ENCODE results near the gene YBX1.

The YBX1 gene

DNA sequence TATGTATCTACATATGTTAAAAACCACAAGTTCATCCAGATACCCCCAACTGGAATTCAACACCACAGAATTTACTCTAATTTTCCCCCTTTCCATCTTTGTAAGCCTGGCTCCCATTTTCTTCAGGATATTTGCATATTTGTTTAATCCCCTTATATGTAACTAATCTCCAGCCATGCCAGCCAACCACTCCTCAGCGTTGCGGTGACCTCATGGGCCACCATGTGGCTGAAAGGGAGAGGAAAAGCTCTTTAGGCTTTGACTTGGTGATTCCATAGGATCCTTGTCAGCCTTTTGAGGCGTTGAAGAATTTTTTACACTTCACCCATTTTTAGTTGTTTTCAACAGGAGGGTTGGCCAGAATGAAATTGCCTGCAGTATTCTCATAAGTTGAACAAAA is 47.8 kb downstream of the YBX1 start:
- DNase-seq (ENCODE audit: low read depth) = no peak
- H3K4me3 ChIP-seq (ENCODE audit: low read depth, low read length) = no peak overlapping the region
- TF ChIP-seq, protein P1, sequence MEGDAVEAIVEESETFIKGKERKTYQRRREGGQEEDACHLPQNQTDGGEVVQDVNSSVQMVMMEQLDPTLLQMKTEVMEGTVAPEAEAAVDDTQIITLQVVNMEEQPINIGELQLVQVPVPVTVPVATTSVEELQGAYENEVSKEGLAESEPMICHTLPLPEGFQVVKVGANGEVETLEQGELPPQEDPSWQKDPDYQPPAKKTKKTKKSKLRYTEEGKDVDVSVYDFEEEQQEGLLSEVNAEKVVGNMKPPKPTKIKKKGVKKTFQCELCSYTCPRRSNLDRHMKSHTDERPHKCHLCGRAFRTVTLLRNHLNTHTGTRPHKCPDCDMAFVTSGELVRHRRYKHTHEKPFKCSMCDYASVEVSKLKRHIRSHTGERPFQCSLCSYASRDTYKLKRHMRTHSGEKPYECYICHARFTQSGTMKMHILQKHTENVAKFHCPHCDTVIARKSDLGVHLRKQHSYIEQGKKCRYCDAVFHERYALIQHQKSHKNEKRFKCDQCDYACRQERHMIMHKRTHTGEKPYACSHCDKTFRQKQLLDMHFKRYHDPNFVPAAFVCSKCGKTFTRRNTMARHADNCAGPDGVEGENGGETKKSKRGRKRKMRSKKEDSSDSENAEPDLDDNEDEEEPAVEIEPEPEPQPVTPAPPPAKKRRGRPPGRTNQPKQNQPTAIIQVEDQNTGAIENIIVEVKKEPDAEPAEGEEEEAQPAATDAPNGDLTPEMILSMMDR (conservative IDR thresholded peaks at IDR 0.05; ENCODE audit: low read depth, low read length) = no peak

DNA sequence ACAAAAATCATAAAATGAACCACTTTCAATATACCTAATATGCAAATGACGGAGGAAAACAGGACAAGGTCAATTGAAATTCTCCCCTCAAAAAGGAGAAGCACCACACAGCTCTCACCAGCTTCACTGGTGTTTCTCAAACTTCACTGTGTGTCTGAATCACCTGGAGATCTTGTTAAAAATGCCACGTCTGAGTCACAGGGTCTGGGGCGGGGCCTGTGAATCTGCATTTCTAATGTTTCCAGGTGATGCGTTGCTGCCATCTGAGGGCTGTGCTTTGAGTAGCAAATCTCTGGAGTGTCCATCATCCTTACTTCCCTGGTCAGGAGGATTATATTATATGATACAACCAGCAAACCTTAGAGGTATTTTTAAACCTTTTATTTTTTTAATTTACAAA is 48.8 kb downstream of the YBX1 start:
- TF ChIP-seq, protein P1 (conservative IDR thresholded peaks at IDR 0.05; ENCODE audit: low read depth, low read length) = no peak
- no peak overlapping the region for H3K4me3 ChIP-seq (ENCODE audit: low read depth, low read length)
- no peak for DNase-seq (ENCODE audit: low read depth)

DNA sequence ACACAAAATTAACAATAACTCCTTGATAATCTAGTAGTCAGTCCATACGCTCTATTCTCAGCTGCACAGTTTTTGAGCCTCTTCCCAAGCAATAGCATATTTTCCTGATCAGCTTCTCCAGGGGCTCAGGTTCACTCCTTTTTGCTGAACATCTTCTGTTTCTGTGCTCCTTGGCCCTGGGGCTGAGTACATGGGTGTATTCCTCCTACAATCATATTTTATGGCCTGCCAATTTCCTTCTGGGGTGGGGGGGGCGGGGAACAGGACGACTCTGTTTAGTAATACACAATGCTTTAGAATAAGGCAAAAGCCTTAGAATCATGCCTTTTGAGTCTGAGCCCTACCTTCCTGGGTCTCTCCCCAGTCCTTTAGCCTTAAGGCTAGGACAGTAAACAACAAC is 49.4 kb downstream of the YBX1 start:
- DNase-seq (ENCODE audit: low read depth) = no peak
- no peak overlapping the region for H3K4me3 ChIP-seq (ENCODE audit: low read depth, low read length)
- TF ChIP-seq, protein P1 (conservative IDR thresholded peaks at IDR 0.05; ENCODE audit: low read depth, low read length) = no peak

DNA sequence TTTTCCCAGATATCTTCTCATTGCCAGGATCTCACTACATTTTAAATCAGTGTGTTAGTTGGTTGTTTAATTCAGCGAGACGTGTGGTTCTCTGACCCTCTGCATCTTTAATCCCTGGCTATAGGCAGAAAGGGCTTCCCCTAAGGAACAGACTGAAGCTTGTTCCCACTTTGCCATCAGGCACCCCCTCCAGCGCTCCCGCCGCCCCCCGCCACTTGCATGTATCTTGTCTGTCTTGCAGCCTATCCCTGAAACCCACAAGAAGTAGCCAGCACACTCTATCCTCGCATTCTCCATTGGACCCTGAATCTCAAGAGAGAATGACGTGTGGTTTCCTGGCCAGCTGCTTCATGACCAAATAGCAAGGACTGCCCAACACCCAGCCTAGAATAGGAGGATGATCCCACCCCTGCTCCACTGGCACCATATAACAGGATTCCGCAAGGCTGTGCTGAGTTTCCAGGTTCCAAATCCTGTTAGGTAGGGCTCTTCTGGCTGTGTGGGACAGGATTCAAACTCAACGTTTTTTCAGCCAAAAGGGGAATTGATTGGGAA is 50.0 kb downstream of the YBX1 start:
- TF ChIP-seq, protein P1 (conservative IDR thresholded peaks at IDR 0.05; ENCODE audit: low read depth, low read length) = no peak
- H3K4me3 ChIP-seq (ENCODE audit: low read depth, low read length) = no peak overlapping the region
- no peak for DNase-seq (ENCODE audit: low read depth)

DNA sequence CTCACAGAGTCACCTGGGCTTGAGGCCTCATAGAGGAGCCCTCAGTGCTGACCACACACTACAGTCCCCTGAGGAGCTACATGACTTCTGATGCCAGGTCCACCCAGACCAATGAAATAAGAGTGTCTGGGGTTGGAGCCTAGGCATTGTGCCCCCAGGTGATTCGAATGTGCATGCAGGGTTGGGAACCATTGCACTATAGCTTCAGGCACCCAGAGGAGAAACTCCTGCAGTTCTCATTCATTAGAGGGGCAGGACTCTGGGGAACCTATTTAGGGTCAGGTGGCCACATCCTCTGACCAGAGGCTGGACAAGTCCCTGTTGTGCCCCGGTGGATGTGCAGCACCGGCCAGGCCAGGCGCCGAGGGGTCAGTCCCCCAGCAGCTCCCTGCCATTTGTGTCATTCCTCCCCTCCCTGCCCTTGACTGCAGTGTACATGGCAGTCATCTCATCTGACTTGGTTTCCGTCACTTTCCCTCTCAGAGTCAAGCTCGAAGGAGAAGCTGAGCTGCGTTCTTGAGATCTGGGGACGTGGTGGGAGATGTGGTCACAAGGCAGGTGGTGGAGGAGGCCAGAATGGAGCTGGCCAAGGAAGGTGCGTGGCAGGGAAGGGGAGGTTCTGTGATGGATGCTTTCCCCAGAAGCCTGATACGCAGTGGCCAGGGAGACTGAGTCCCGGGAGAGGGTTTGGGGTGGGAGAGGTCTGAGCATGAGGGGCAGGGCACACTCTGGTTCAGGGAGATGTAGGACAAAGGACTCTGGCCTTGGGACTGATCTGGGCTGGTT is 51.4 kb downstream of the YBX1 start:
- H3K4me3 ChIP-seq (ENCODE audit: low read depth, low read length) = no peak overlapping the region
- no peak for DNase-seq (ENCODE audit: low read depth)
- TF ChIP-seq, protein P1 (conservative IDR thresholded peaks at IDR 0.05; ENCODE audit: low read depth, low read length) = no peak

DNA sequence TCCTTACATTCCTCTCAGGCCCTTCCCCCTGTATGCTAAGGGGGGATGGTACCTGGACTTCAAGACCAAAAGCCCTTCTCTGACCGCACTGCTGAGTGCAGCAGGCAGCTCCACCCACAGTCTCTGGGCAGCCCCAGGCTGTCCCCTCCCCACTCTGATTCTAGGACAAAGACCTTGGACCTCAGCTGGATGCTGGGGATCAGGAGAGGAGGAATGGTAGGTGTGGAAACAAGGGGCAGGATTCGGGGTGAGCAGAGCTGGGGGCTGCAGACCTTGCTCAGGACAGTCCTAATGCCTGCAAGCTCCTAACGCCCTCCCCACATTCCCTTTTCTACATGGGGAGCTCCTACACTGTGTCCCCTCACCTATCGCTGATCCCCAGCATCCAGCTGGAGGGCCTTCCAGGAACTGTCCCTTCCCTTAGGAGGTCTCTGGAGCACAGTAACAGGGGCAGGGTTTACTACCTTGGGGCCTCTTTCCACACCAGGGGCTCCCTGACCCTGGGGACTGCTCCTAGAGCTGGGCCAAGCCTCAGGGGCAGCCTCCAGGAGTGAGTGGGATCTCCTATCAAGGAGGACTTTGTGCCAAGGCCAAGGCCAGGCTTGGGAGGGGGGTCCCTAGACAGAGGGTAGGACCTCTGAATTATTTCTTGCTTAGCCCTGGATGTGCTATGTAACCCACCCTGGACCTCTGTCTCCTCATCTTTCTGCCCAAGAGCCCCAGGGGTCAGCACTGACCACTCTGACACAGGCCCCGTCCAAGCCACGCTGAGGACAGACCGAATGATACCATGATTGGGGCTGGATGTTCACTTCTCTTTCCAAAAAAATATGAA is 52.2 kb downstream of the YBX1 start:
- H3K4me3 ChIP-seq (ENCODE audit: low read depth, low read length) = no peak overlapping the region
- DNase-seq (ENCODE audit: low read depth) = no peak
- TF ChIP-seq, protein P1 (conservative IDR thresholded peaks at IDR 0.05; ENCODE audit: low read depth, low read length) = no peak

Data from choroid plexus epithelial cell (primary cell).